ENCODE data around the gene TOB1. TPM values are rescaled to one million over a fixed set of nuclear protein-coding genes. Genes with fewer than 3 reads are reported as not detected.

Gene TOB1
- polyA plus RNA-seq, 1 donor (not counting 4 experiments of a cell fraction or from before 2014, with no cell fraction given): 64.4 TPM

- Histone ChIP-seq H3K36me3 (ENCODE audit: control insufficient read depth in 2 of 2, extremely low read depth in 1 of 2, insufficient read depth in 2 of 2, low read length in 2 of 2) (peaks cover 7 to 10% of the 10 kb centered on the region in 2 experiments), H3K4me2 (ENCODE audit: control insufficient read depth, extremely low read depth, insufficient read depth, low read depth, low read length) (peak overlapping the region; percentile 100), H2AFZ (ENCODE audit: control insufficient read depth, low read length) (peak overlapping the region; percentile 75), H3K4me3 (ENCODE audit: control insufficient read depth in 2 of 3, extremely low read depth in 1 of 3, insufficient read depth in 2 of 3, low read depth in 1 of 3, low read length in 3 of 3) (peak overlapping the region; percentile 47 to 92 (median 84)), H3K27me3 (ENCODE audit: control insufficient read depth, extremely low read depth, insufficient read depth, low read length) (no peaks in the 10 kb centered on the region), H3K9ac (ENCODE audit: control insufficient read depth, extremely low read depth, insufficient read depth, low read length) (peak overlapping the region; percentile 98), H3K9me3 (ENCODE audit: control insufficient read depth, low read depth, low read length) (no peaks in the 10 kb centered on the region), H3K4me1 (ENCODE audit: control insufficient read depth, extremely low read depth, insufficient read depth, low read length) (peaks cover 31% of the 10 kb centered on the region), H3K79me2 (ENCODE audit: control insufficient read depth, insufficient read depth, low read length) (peaks cover 34% of the 10 kb centered on the region), H4K20me1 (ENCODE audit: control insufficient read depth, extremely low read depth, insufficient read depth, low read length) (peaks cover 20% of the 10 kb centered on the region), H3K27ac (ENCODE audit: control insufficient read depth, insufficient read depth, low read length) (peak overlapping the region; percentile 98), H3K9me1 (ENCODE audit: control insufficient read depth, extremely low read depth, insufficient read depth, low read length) (no peaks in the 10 kb centered on the region)
- DNase-seq (ENCODE audit: low read depth, low spot score) (no peak), FAIRE-seq (peak; percentile 57)
- dilution Hi-C loops (cut with MboI; ENCODE audit: extremely low pct_ligation_motif_present, low sequenced_read_pairs): loop anchor here (25.0 kb wide), 1 partner anchor 95 kb away; no protein-coding TSS in a partner anchor
- TF ChIP-seq EZH2 (IDR thresholded peaks at IDR 0.05; ENCODE audit: low read length) (no peak), CTCF (optimal IDR thresholded peaks at IDR 0.05 in 1 of 3, IDR thresholded peaks at IDR 0.05 in 1 of 3, conservative IDR thresholded peaks at IDR 0.05 in 1 of 3; ENCODE audit: extremely low read depth in 1 of 3, insufficient read depth in 2 of 3, low read length in 3 of 3) (no peak)
Measured at GRCh38 chr17:50867363-50868139, 1.4 kb upstream of the TOB1 start.

- Histone ChIP-seq H3K9me3 (ENCODE audit: control insufficient read depth, low read depth, low read length) (no peaks in the 10 kb centered on the region), H3K27ac (ENCODE audit: control insufficient read depth, insufficient read depth, low read length) (peak overlapping the region; percentile 98), H2AFZ (ENCODE audit: control insufficient read depth, low read length) (peak overlapping the region; percentile 75), H3K79me2 (ENCODE audit: control insufficient read depth, insufficient read depth, low read length) (peaks cover 34% of the 10 kb centered on the region), H3K9ac (ENCODE audit: control insufficient read depth, extremely low read depth, insufficient read depth, low read length) (peak overlapping the region; percentile 98), H3K36me3 (ENCODE audit: control insufficient read depth in 2 of 2, extremely low read depth in 1 of 2, insufficient read depth in 2 of 2, low read length in 2 of 2) (peaks cover 7 to 11% of the 10 kb centered on the region in 2 experiments), H3K4me2 (ENCODE audit: control insufficient read depth, extremely low read depth, insufficient read depth, low read depth, low read length) (peak overlapping the region; percentile 100), H3K9me1 (ENCODE audit: control insufficient read depth, extremely low read depth, insufficient read depth, low read length) (no peaks in the 10 kb centered on the region), H4K20me1 (ENCODE audit: control insufficient read depth, extremely low read depth, insufficient read depth, low read length) (peaks cover 20% of the 10 kb centered on the region), H3K4me1 (ENCODE audit: control insufficient read depth, extremely low read depth, insufficient read depth, low read length) (peaks cover 31% of the 10 kb centered on the region), H3K4me3 (ENCODE audit: control insufficient read depth in 2 of 3, extremely low read depth in 1 of 3, insufficient read depth in 2 of 3, low read depth in 1 of 3, low read length in 3 of 3) (peak overlapping the region; percentile 47 to 92 (median 84)), H3K27me3 (ENCODE audit: control insufficient read depth, extremely low read depth, insufficient read depth, low read length) (no peaks in the 10 kb centered on the region)
- dilution Hi-C loops (cut with MboI; ENCODE audit: extremely low pct_ligation_motif_present, low sequenced_read_pairs): loop anchor here (25.0 kb wide), 1 partner anchor 95 kb away; no protein-coding TSS in a partner anchor
- DNase-seq (ENCODE audit: low read depth, low spot score) (no peak), FAIRE-seq (no peak)
- TF ChIP-seq CTCF (optimal IDR thresholded peaks at IDR 0.05 in 1 of 3, IDR thresholded peaks at IDR 0.05 in 1 of 3, conservative IDR thresholded peaks at IDR 0.05 in 1 of 3; ENCODE audit: extremely low read depth in 1 of 3, insufficient read depth in 2 of 3, low read length in 3 of 3): peak in 1 of 3 experiments; percentile 17
- TF ChIP-seq EZH2 (IDR thresholded peaks at IDR 0.05; ENCODE audit: low read length): no peak
Measured at GRCh38 chr17:50866950-50867362, 802 bp upstream of the TOB1 start.
